Caco-2 (cell line): Measurements from ENCODE around the gene SMAD7. TPM values are rescaled to one million over a fixed set of nuclear protein-coding genes. Genes with fewer than 3 reads are reported as not detected.

Experiments
- BruUV-seq: library from RNA; stranded (reverse); fragments of 400-500 nt; replicated peaks from 2 replicates; lab custom pipeline; 2021; lab: Mats Ljungman, UMichigan
- CTCF ChIA-PET: fragments of 300-600 bp; sonication (Branson Sonifier 250); formaldehyde crosslinking; loops from one replicate; lab custom pipeline; 2022; ENCODE audit warnings: antibody characterized with exemption; lab: Charles Lee
- POLR2A ChIA-PET: fragments of 300-600 bp; sonication (Branson Sonifier 250); formaldehyde crosslinking; loops from one replicate; lab custom pipeline; 2022; ENCODE audit warnings: antibody characterized with exemption; lab: Charles Lee
- DNase-seq, 2 experiments: peaks; one replicate each; pipeline versions ENCODE4 v3.0.0 to v3.0.0-alpha.2; 2020 to 2022
- H3K27me3 ChIP-seq: replicated peaks from 2 replicates; pipeline ENCODE4 v1.6.0; 2011; ENCODE audit warnings: low read length; ENCODE audit not compliant: control insufficient read depth, insufficient read depth
- H3K36me3 ChIP-seq: 2 replicates; pipeline ENCODE4 v1.5.1; 2011; ENCODE audit warnings: low read length; ENCODE audit not compliant: control insufficient read depth, insufficient read depth
- H3K4me1 ChIP-seq: fragments of 250-450 bp; sonication (Bioruptor Pico); 2 replicates; pipeline ENCODE4 v1.5.1; 2020; ENCODE audit warnings: mild to moderate bottlenecking
- H3K4me3 ChIP-seq: 2 replicates; pipeline ENCODE4 v1.5.1; 2011; ENCODE audit warnings: low read depth, mild to moderate bottlenecking, control low read depth, low read length
- H3K9me3 ChIP-seq: fragments of 250-450 bp; sonication (Bioruptor Pico); 2 replicates; pipeline ENCODE4 v1.5.1; 2020; ENCODE audit warnings: mild to moderate bottlenecking, moderate library complexity
- H3K27ac Mint-ChIP-seq: one replicate; pipeline ENCODE4 v1.8.0; 2022; ENCODE audit warnings: mixed read lengths; ENCODE audit not compliant: unreplicated experiment
- H3K27me3 Mint-ChIP-seq: one replicate; pipeline ENCODE4 v1.8.0; 2022; ENCODE audit warnings: mixed read lengths; ENCODE audit not compliant: insufficient read depth, unreplicated experiment
- H3K36me3 Mint-ChIP-seq: one replicate; pipeline ENCODE4 v1.8.0; 2022; ENCODE audit warnings: mild to moderate bottlenecking, mixed read lengths; ENCODE audit not compliant: insufficient read depth, unreplicated experiment
- H3K4me1 Mint-ChIP-seq: one replicate; pipeline ENCODE4 v1.8.0; 2022; ENCODE audit warnings: low read depth, mixed read lengths; ENCODE audit not compliant: unreplicated experiment
- H3K4me3 Mint-ChIP-seq: one replicate; pipeline ENCODE4 v1.8.0; 2022; ENCODE audit warnings: mild to moderate bottlenecking, moderate library complexity, mixed read lengths; ENCODE audit not compliant: unreplicated experiment
- H3K9me3 Mint-ChIP-seq: one replicate; pipeline ENCODE4 v1.8.0; 2022; ENCODE audit warnings: mixed read lengths; ENCODE audit not compliant: unreplicated experiment
- CTCF ChIP-seq, 2 experiments: fragments of 200-600 bp in 1 of 2; IDR thresholded peaks; 1 replicate in 1 of 2; 2 replicates in 1 of 2; pipeline versions ENCODE4 v1.5.1 to v1.8.0; 2011 to 2022; ENCODE audit warnings: antibody characterized with exemption in 1 of 2, control low read depth in 1 of 2, inconsistent platforms in 1 of 2, low read depth in 1 of 2, low read length in 1 of 2, mild to moderate bottlenecking in 1 of 2, moderate library complexity in 1 of 2; ENCODE audit not compliant: insufficient read depth in 1 of 2, severe bottlenecking in 1 of 2, unreplicated experiment in 1 of 2
- intact Hi-C: fragments of 100-400 bp; cut with micrococcal nuclease; formaldehyde crosslinking; loops from one replicate; pipeline ENCODE4 v1.10.0; 2022; ENCODE audit not compliant: unreplicated experiment
- total RNA-seq: library from RNA; stranded (reverse); gene quantifications from 2 replicates; pipeline ENCODE4 v1.2.3, GENCODE V29; 2022

The SMAD7 gene
- total RNA-seq, 1 experiment from 2014 or later: 9.3 TPM

- Histone ChIP-seq H3K36me3 (no peaks in the 10 kb centered on the region), H3K9me3 (no peaks in the 10 kb centered on the region), H3K27me3 (no peaks in the 10 kb centered on the region), H3K4me1 (no peaks in the 10 kb centered on the region), H3K4me3 (no peak overlapping the region)
- BruUV-seq: no TSS peak
- Mint-ChIP-seq H3K4me3 (no peak overlapping the region), H3K9me3 (no peaks in the 10 kb centered on the region), H3K4me1 (peaks cover 6% of the 10 kb centered on the region), H3K27me3 (no peaks in the 10 kb centered on the region), H3K27ac (no peak overlapping the region), H3K36me3 (no peaks in the 10 kb centered on the region)
- ChIA-PET CTCF (no interaction called here), POLR2A (no interaction called here)
- DNase-seq: no peak
- intact Hi-C loops: loop anchor here (2.0 kb wide), 1 partner anchor 15 kb away; no protein-coding TSS in a partner anchor
- no peak for TF ChIP-seq CTCF (IDR thresholded peaks at IDR 0.05; ENCODE audit: insufficient read depth in 1 of 2, low read depth in 1 of 2, low read length in 1 of 2, severe bottlenecking in 1 of 2, unreplicated experiment in 1 of 2)
These were observed 6.9 kb upstream of the SMAD7 start for GRCh38 chr18:48957616-48958015.

DNA sequence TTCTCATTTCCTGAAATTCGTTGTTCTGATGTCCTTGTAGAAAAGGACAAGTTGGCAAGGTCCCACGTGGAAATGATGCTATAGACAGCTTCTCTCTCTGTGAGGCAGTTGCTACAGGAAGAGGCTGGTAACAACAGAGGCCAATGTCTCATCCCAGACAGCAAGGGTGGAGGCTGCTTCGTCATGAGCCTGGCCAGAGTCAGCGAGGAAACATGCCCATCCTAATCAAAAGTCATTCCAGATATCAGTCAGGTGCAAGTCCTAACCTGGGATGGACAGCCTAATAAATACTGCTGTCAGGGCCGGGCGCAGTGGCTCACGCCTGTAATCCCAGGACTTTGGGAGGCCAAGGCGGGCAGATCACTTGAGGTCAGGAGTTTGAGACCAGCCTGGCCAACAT lies 6.4 kb upstream of the SMAD7 start:
- CTCF ChIA-PET: no interaction called here
- no peaks in the 10 kb centered on the region for H3K9me3 Mint-ChIP-seq
- Histone ChIP-seq H3K9me3 (no peaks in the 10 kb centered on the region), H3K36me3 (no peaks in the 10 kb centered on the region), H3K4me1 (no peaks in the 10 kb centered on the region), H3K4me3 (no peak overlapping the region), H3K27me3 (no peaks in the 10 kb centered on the region)
- BruUV-seq: no TSS peak
- no peak for TF ChIP-seq CTCF (IDR thresholded peaks at IDR 0.05; ENCODE audit: insufficient read depth in 1 of 2, low read depth in 1 of 2, low read length in 1 of 2, severe bottlenecking in 1 of 2, unreplicated experiment in 1 of 2)
- H3K36me3 Mint-ChIP-seq: peaks cover 3% of the 10 kb centered on the region
- H3K27ac Mint-ChIP-seq: no peak overlapping the region
- intact Hi-C loops: loop anchor here (2.0 kb wide), 1 partner anchor 16 kb away; no protein-coding TSS in a partner anchor
- no peak for DNase-seq
- H3K4me1 Mint-ChIP-seq: peaks cover 6% of the 10 kb centered on the region
- POLR2A ChIA-PET: no interaction called here
- H3K4me3 Mint-ChIP-seq: no peak overlapping the region
- no peaks in the 10 kb centered on the region for H3K27me3 Mint-ChIP-seq

GRCh38 chr18:48956356-48956755 lies 5.6 kb upstream of the SMAD7 start:
- DNase-seq: no peak
- no TSS peak for BruUV-seq
- ChIA-PET CTCF (no interaction called here), POLR2A (no interaction called here)
- intact Hi-C loops: loop anchor here (2.0 kb wide), 1 partner anchor 16 kb away; no protein-coding TSS in a partner anchor
- Histone ChIP-seq H3K9me3 (no peaks in the 10 kb centered on the region), H3K4me1 (no peaks in the 10 kb centered on the region), H3K27me3 (no peaks in the 10 kb centered on the region), H3K4me3 (no peak overlapping the region), H3K36me3 (no peaks in the 10 kb centered on the region)
- Mint-ChIP-seq H3K4me3 (no peak overlapping the region), H3K9me3 (no peaks in the 10 kb centered on the region), H3K4me1 (peaks cover 6% of the 10 kb centered on the region), H3K27me3 (no peaks in the 10 kb centered on the region), H3K27ac (no peak overlapping the region), H3K36me3 (peaks cover 5% of the 10 kb centered on the region)
- TF ChIP-seq CTCF (IDR thresholded peaks at IDR 0.05; ENCODE audit: insufficient read depth in 1 of 2, low read depth in 1 of 2, low read length in 1 of 2, severe bottlenecking in 1 of 2, unreplicated experiment in 1 of 2): no peak
